ENCODE data around the gene TMEM266.

DNA sequence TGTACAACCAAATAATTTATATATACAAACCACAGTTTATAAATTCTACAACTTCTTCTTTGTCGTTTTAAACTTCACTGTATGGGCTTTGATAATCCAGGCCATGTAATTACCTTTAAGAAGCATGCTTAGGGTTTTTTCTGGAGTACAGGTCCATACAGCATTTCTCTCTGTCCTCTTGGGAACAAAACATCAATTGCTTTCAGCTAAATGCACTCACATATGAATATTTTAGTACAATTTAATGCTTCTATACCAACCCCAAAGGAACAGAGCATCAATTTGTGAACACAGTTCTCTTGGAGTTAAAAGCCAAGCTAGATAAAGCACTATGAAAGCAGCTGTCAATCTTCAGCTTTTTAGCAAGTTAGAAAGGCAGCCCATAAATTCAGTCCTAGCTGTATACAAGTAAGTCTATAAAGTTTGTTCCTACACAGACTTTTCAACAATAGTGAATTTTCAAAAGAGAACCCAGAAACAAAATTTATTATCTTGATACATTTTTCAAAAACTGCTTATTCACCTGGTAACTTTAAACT is 185.4 kb downstream of the TMEM266 start:
- TF ChIP-seq, protein P1, sequence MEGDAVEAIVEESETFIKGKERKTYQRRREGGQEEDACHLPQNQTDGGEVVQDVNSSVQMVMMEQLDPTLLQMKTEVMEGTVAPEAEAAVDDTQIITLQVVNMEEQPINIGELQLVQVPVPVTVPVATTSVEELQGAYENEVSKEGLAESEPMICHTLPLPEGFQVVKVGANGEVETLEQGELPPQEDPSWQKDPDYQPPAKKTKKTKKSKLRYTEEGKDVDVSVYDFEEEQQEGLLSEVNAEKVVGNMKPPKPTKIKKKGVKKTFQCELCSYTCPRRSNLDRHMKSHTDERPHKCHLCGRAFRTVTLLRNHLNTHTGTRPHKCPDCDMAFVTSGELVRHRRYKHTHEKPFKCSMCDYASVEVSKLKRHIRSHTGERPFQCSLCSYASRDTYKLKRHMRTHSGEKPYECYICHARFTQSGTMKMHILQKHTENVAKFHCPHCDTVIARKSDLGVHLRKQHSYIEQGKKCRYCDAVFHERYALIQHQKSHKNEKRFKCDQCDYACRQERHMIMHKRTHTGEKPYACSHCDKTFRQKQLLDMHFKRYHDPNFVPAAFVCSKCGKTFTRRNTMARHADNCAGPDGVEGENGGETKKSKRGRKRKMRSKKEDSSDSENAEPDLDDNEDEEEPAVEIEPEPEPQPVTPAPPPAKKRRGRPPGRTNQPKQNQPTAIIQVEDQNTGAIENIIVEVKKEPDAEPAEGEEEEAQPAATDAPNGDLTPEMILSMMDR (conservative IDR thresholded peaks at IDR 0.05; ENCODE audit: low read depth, low read length) = no peak
- TF ChIP-seq EZH2 (IDR thresholded peaks at IDR 0.05; ENCODE audit: low read length, unreplicated experiment) = no peak
